CD8-positive, alpha-beta memory T cell (primary cell): ENCODE results near the gene INSIG1. TPM values are rescaled to one million over a fixed set of nuclear protein-coding genes. Genes with fewer than 3 reads are reported as not detected.

Experiments
- CTCF ChIA-PET: fragments of 350-600 bp; sonication (Branson Sonifier 250); formaldehyde crosslinking; loops from one replicate; lab custom pipeline; 2021; ENCODE audit warnings: antibody characterized with exemption; lab: Charles Lee
- POLR2A ChIA-PET: fragments of 350-600 bp; sonication (Branson Sonifier 250); formaldehyde crosslinking; loops from one replicate; lab custom pipeline; 2021; ENCODE audit warnings: antibody characterized with exemption; lab: Charles Lee
- DNase-seq, 5 donors: peaks; one replicate each; pipeline versions ENCODE4 v3.0.0 to v3.0.0-alpha.2; 2020 to 2022; ENCODE audit warnings: mixed read lengths in 1 of 5
- H3K27ac ChIP-seq: one replicate; pipeline ENCODE4 v1.7.0; 2013; ENCODE audit warnings: low read depth, mild to moderate bottlenecking, low read length, moderate library complexity
- H3K27me3 ChIP-seq: 2 replicates; pipeline ENCODE4 v1.7.0; 2013; ENCODE audit warnings: low read length, mild to moderate bottlenecking; ENCODE audit not compliant: insufficient read depth, poor library complexity, severe bottlenecking
- H3K36me3 ChIP-seq: 2 replicates; pipeline ENCODE4 v1.7.0; 2013; ENCODE audit warnings: mild to moderate bottlenecking, low read length, moderate library complexity; ENCODE audit not compliant: insufficient read depth
- H3K4me1 ChIP-seq: 2 replicates; pipeline ENCODE4 v1.7.0; 2013; ENCODE audit warnings: mild to moderate bottlenecking, low read length, moderate library complexity; ENCODE audit not compliant: insufficient read depth
- H3K4me3 ChIP-seq: 2 replicates; pipeline ENCODE4 v1.7.0; 2013; ENCODE audit warnings: mild to moderate bottlenecking, low read length
- H3K9me3 ChIP-seq: 2 replicates; pipeline ENCODE4 v1.7.0; 2013; ENCODE audit warnings: mild to moderate bottlenecking, low read length
- H3K27ac Mint-ChIP-seq, 8 donors: one replicate each; pipeline ENCODE4 v1.8.0; 2020 to 2021; ENCODE audit warnings: mixed read lengths in 8 of 8, mild to moderate bottlenecking in 6 of 8, inconsistent platforms in 3 of 8, moderate library complexity in 3 of 8
- H3K27me3 Mint-ChIP-seq, 2 donors: one replicate each; pipeline ENCODE4 v1.8.0; 2020 to 2021; ENCODE audit warnings: mixed read lengths in 2 of 2, mild to moderate bottlenecking in 1 of 2, moderate library complexity in 1 of 2
- H3K36me3 Mint-ChIP-seq, 3 donors: one replicate each; pipeline ENCODE4 v1.8.0; 2020 to 2021; ENCODE audit warnings: mixed read lengths in 3 of 3, inconsistent platforms in 1 of 3, mild to moderate bottlenecking in 1 of 3
- H3K4me1 Mint-ChIP-seq, 3 donors: one replicate each; pipeline ENCODE4 v1.8.0; 2020 to 2021; ENCODE audit warnings: mixed read lengths in 3 of 3, inconsistent platforms in 1 of 3, mild to moderate bottlenecking in 1 of 3
- H3K4me3 Mint-ChIP-seq, 7 donors: one replicate each; pipeline ENCODE4 v1.8.0; 2020 to 2021; ENCODE audit warnings: mixed read lengths in 7 of 7, mild to moderate bottlenecking in 6 of 7, moderate library complexity in 4 of 7, inconsistent platforms in 2 of 7
- H3K9me3 Mint-ChIP-seq, 5 donors: one replicate each; pipeline ENCODE4 v1.8.0; 2020 to 2022; ENCODE audit warnings: mixed read lengths in 5 of 5, mild to moderate bottlenecking in 3 of 5, moderate library complexity in 2 of 5, inconsistent platforms in 1 of 5
- polyA plus RNA-seq: library from polyadenylated mRNA; unstranded; fragments of 300-500 nt; fragmentation: Illumina TruSeq; gene quantifications from one replicate; pipeline ENCODE4 v1.2.3, GENCODE V29; 2021
- total RNA-seq, 2 experiments: library from RNA; stranded (reverse); gene quantifications; one replicate each; pipeline ENCODE4 v1.2.3, GENCODE V29; 2021

Gene INSIG1
- total and polyA plus RNA-seq, 3 experiments from 2014 or later = 25.0 to 29.5 (median 27.3) TPM

DNA sequence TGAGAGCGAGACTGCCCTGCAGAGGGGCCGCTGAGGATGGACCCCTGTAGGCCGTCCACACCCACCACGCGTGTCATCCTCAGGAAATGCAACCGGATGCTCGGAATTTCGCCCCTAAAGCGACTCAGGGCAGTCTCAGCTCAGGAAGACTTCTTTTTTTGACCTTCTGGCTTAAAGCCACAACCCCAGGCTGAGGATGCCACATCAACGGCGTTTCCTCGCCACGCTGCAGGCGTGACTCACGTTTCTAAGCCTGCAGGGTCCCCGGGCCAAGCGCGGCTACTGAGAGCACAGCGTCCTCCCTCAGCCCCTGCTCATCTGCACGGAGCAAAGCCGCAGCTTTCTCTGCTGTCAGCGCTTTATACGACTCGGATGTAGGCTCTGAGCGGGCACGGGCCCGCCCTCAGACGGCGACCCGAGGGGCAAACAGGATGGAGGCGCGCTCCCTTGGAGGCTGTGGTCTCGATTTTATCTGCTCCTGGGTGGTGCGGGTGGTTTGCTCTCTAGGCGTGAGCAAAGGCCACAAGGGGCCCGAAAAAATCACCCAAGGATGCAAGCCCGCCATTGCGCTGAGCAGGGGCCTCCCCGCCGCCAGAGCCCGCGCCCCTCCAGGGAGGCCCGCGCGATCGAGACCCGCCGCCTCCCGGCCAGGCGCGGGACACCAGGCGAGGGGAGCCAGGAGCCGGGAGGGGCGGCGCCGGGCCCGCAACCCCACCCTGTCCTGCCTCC lies 726 bp upstream of the INSIG1 start:
- Mint-ChIP-seq H3K27ac (peak overlapping the region; percentile 89 to 99 (median 95)), H3K27me3 (peaks cover 5 to 6% of the 10 kb centered on the region in 2 donors), H3K36me3 (peaks cover 0 to 29% (median 2%) of the 10 kb centered on the region in 3 donors), H3K4me3 (peak overlapping the region; percentile 74 to 92 (median 81)), H3K4me1 (peaks cover 35 to 49% (median 39%) of the 10 kb centered on the region in 3 donors), H3K9me3 (no peaks in the 10 kb centered on the region)
- Histone ChIP-seq H3K9me3 (no peaks in the 10 kb centered on the region), H3K36me3 (peaks cover under 1% of the 10 kb centered on the region), H3K27ac (peak overlapping the region; percentile 89), H3K27me3 (no peaks in the 10 kb centered on the region), H3K4me1 (peaks cover 38% of the 10 kb centered on the region), H3K4me3 (peak overlapping the region; percentile 68)
- ChIA-PET CTCF (interaction anchor here (0.6 to 5.1 kb wide), 5 partner anchors 15 to 369 kb away, joined by 3 to 40 read pairs (median 19); no protein-coding TSS in a partner anchor), POLR2A (interaction anchor here (0.6 to 3.9 kb wide), 5 partner anchors 48 to 369 kb away, joined by 3 to 67 read pairs (median 5); partner anchors contain the start of gene PAXIP1)
- peak; percentile 73 to 96 (median 90) for DNase-seq

DNA sequence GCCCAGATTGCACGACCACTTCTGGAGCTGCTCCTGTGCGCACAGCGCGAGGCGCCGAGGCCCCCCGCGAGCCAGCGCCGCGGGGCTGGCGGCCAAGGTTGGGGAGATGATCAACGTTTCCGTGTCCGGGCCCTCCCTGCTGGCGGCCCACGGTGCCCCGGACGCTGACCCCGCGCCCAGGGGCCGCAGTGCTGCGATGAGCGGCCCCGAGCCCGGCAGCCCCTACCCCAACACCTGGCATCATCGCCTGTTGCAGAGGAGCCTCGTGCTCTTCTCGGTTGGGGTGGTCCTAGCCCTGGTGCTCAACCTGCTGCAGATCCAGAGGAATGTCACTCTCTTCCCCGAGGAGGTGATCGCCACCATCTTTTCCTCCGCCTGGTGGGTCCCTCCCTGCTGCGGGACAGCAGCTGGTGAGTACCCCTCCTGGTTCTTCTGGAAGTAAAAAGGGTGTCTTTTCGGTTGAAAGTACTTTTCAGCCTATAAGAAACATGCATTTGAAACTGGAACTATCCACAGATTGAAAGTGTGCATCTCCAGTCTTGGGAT lies 683 bp downstream of the INSIG1 start:
- H3K36me3 Mint-ChIP-seq = peaks cover 0 to 39% (median under 1%) of the 10 kb centered on the region in 3 donors
- no peaks in the 10 kb centered on the region for H3K27me3 ChIP-seq
- peak overlapping the region; percentile 67 for H3K4me3 ChIP-seq
- peaks cover 35 to 52% (median 39%) of the 10 kb centered on the region in 3 donors for H3K4me1 Mint-ChIP-seq
- H3K36me3 ChIP-seq = peaks cover 8% of the 10 kb centered on the region
- peak in 3 of 5 donors; percentile 11 to 56 (median 13) for DNase-seq
- ChIA-PET CTCF (interaction anchor here (1.4 to 5.1 kb wide), 5 partner anchors 16 to 371 kb away, joined by 3 to 40 read pairs (median 6); no protein-coding TSS in a partner anchor), POLR2A (interaction anchor here (0.9 to 3.9 kb wide), 5 partner anchors 47 to 370 kb away, joined by 3 to 67 read pairs (median 7); partner anchors contain the start of genes PAXIP1 and RBM33)
- no peaks in the 10 kb centered on the region for H3K9me3 ChIP-seq
- H3K27ac Mint-ChIP-seq = peak overlapping the region; percentile 96 to 100 (median 97)
- peak overlapping the region; percentile 92 for H3K27ac ChIP-seq
- no peaks in the 10 kb centered on the region for H3K9me3 Mint-ChIP-seq
- peaks cover 38% of the 10 kb centered on the region for H3K4me1 ChIP-seq
- peak overlapping the region; percentile 88 to 97 (median 92) for H3K4me3 Mint-ChIP-seq
- H3K27me3 Mint-ChIP-seq = no peaks in the 10 kb centered on the region

GRCh38 chr7:155298834-155299534 lies 1.3 kb downstream of the INSIG1 start:
- Histone ChIP-seq H3K27me3 (no peaks in the 10 kb centered on the region), H3K4me1 (peaks cover 38% of the 10 kb centered on the region), H3K36me3 (peaks cover 13% of the 10 kb centered on the region), H3K9me3 (no peaks in the 10 kb centered on the region), H3K27ac (peak overlapping the region; percentile 92), H3K4me3 (peak overlapping the region; percentile 67)
- peaks cover 0 to 45% (median 3%) of the 10 kb centered on the region in 3 donors for H3K36me3 Mint-ChIP-seq
- ChIA-PET CTCF (interaction anchor here (1.0 to 5.1 kb wide), 5 partner anchors 45 to 385 kb away, joined by 4 to 40 read pairs (median 6); no protein-coding TSS in a partner anchor), POLR2A (interaction anchor here (0.6 to 3.9 kb wide), 6 partner anchors 46 to 371 kb away, joined by 3 to 67 read pairs (median 8); partner anchors contain the start of genes PAXIP1 and RBM33)
- H3K27me3 Mint-ChIP-seq = no peaks in the 10 kb centered on the region
- peak overlapping the region; percentile 88 to 97 (median 92) for H3K4me3 Mint-ChIP-seq
- H3K4me1 Mint-ChIP-seq = peaks cover 35 to 52% (median 39%) of the 10 kb centered on the region in 3 donors
- H3K9me3 Mint-ChIP-seq = no peaks in the 10 kb centered on the region
- peak; percentile 92 to 98 (median 97) for DNase-seq
- H3K27ac Mint-ChIP-seq = peak overlapping the region; percentile 96 to 100 (median 97)

DNA sequence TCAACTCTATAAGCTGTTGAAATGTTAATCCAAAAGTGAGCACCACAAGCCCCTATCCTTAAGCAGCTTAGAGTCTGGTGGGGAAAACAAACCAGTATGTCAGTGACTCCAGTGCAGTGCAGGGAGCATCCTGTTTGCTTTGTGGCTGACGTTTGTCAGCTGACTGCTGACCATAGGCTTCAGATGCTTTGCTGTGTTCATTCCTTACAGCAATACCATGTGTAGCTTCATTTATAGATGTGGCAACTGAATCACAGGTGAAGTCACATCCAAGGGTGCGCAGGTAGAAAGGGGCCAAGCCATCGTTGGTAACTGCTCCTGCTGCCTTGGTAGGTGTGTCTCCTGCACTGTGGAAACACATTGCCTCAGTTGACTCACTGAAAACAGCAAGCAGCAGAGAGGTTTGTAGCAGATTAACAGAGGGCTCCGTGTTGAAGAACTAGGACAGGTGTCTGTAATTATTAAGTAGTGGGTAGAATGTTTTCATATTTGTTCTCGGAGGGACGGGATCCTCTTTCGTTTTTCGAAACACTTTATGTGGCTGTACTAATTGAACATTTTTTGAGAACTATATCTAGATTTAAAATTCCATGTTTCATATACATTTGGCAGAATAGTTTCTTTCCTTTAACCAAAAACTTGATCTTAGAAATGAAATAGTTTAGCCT lies 2.0 kb downstream of the INSIG1 start:
- no peaks in the 10 kb centered on the region for H3K9me3 Mint-ChIP-seq
- DNase-seq = peak in 2 of 5 donors; percentile 16 to 62
- peak overlapping the region; percentile 96 to 100 (median 97) for H3K27ac Mint-ChIP-seq
- H3K4me3 Mint-ChIP-seq = peak overlapping the region; percentile 88 to 97 (median 92)
- Histone ChIP-seq H3K27ac (peak overlapping the region; percentile 92), H3K9me3 (no peaks in the 10 kb centered on the region), H3K36me3 (peaks cover 13% of the 10 kb centered on the region), H3K27me3 (no peaks in the 10 kb centered on the region), H3K4me1 (peaks cover 38% of the 10 kb centered on the region), H3K4me3 (peak overlapping the region; percentile 67)
- ChIA-PET CTCF (interaction anchor here (1.0 to 5.1 kb wide), 5 partner anchors 45 to 385 kb away, joined by 4 to 40 read pairs (median 6); no protein-coding TSS in a partner anchor), POLR2A (interaction anchor here (0.6 to 3.9 kb wide), 4 partner anchors 45 to 298 kb away, joined by 7 to 67 read pairs (median 8); partner anchors contain the start of gene PAXIP1)
- H3K36me3 Mint-ChIP-seq = peaks cover 0 to 52% (median 9%) of the 10 kb centered on the region in 3 donors
- no peaks in the 10 kb centered on the region for H3K27me3 Mint-ChIP-seq
- peaks cover 39 to 52% (median 40%) of the 10 kb centered on the region in 3 donors for H3K4me1 Mint-ChIP-seq

DNA sequence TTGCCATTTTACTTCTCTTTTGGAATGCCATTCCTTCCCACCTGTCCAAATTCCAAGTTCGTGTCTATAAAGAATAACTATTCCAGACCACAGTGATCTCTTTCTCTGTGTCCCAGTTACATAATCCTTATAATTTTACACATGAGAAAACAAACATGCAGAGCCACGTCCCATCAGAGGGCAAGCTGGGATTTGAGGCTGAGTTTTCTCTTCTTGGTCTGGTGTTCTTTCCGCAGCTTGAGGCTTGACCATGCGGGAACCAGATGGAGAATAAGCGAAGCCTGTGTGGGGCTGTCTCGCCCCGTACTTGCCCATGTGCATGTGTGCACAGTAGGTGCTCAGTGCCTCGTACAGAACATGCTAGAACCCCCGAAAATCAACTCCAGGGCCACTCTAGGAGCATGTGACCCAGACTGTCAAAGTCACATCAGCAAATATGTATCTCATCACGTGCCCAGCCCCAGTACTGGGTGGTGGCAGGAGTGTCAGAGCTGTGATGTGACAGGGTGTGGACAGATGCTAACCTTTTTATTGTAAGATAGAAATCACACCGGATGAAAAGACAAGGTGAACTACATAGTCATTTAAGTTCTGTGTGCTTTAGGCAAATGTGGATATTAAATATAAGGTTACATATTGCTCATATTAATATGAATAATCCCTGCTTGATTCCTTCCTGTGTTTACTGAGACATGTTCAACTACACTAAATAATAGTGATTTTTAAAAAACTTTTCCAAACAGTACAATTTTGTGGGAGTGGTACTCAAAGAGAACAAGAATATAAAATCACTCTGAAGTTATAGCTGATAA lies 3.2 kb downstream of the INSIG1 start:
- POLR2A ChIA-PET = no interaction called here
- Histone ChIP-seq H3K9me3 (no peaks in the 10 kb centered on the region), H3K4me1 (peaks cover 38% of the 10 kb centered on the region), H3K27ac (peak overlapping the region; percentile 5), H3K27me3 (no peaks in the 10 kb centered on the region), H3K36me3 (peaks cover 20% of the 10 kb centered on the region), H3K4me3 (peak overlapping the region; percentile 8)
- H3K9me3 Mint-ChIP-seq = no peaks in the 10 kb centered on the region
- H3K36me3 Mint-ChIP-seq = peaks cover 0 to 61% (median 14%) of the 10 kb centered on the region in 3 donors
- H3K27me3 Mint-ChIP-seq = no peaks in the 10 kb centered on the region
- no peak for DNase-seq
- H3K4me3 Mint-ChIP-seq = peak overlapping the region; percentile 42 to 92 (median 55)
- H3K4me1 Mint-ChIP-seq = peaks cover 39 to 50% (median 41%) of the 10 kb centered on the region in 3 donors
- CTCF ChIA-PET = interaction anchor here (1.1 to 1.4 kb wide), 2 partner anchors 307 to 373 kb away, joined by 3 read pairs; no protein-coding TSS in a partner anchor
- H3K27ac Mint-ChIP-seq = peak overlapping the region; percentile 58 to 100 (median 96)

DNA sequence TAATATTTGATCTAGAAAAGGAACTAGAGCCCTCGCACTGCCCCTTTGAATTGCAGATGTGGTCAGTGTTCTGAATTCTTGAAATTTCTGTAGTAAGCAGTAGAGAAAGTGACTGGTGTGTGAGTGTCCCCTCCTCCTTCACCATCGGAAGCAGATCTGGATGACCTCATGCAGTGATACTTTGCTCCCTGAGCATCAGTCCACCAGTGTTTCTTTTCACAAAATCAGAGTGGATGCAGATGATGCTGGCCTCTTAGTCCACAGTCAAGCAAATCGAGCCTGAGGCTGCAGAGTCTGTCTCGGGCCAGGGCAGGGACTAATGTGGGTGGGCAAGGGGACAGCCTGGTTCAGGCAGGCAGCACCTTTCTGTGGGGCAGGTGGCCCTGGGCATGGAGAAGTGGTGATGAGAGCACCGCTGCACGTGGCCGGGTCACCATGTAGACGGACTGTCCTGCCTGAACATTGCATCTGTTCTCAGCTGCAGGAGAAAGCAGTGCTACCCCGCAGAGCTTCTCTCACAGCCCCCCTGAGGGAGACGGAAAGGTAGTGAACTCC lies 5.4 kb downstream of the INSIG1 start:
- DNase-seq = no peak
- Mint-ChIP-seq H3K27ac (peak overlapping the region in 1 of 8 donors; percentile 69), H3K36me3 (peaks cover 4 to 77% (median 20%) of the 10 kb centered on the region in 3 donors), H3K4me1 (peaks cover 34 to 49% (median 37%) of the 10 kb centered on the region in 3 donors), H3K27me3 (no peaks in the 10 kb centered on the region), H3K4me3 (peak overlapping the region in 1 of 7 donors; percentile 13), H3K9me3 (no peaks in the 10 kb centered on the region)
- Histone ChIP-seq H3K27me3 (no peaks in the 10 kb centered on the region), H3K4me3 (no peak overlapping the region), H3K4me1 (peaks cover 30% of the 10 kb centered on the region), H3K9me3 (no peaks in the 10 kb centered on the region), H3K36me3 (peaks cover 34% of the 10 kb centered on the region), H3K27ac (no peak overlapping the region)
- ChIA-PET POLR2A (no interaction called here), CTCF (interaction anchor here (0.7 to 1.5 kb wide), 4 partner anchors 42 to 464 kb away, joined by 4 to 7 read pairs (median 4); no protein-coding TSS in a partner anchor)
